GM18499 (cell line): ENCODE results near the gene GRWD1.

ENCODE experiments used
- ATAC-seq: cut with Tn5 transposase; IDR thresholded peaks from one replicate; pipeline ENCODE4 v1.9.1; 2021; ENCODE audit warnings: moderate number of reproducible peaks; ENCODE audit not compliant: insufficient read depth, unreplicated experiment

GRWD1 gene

GRCh38 chr19:48455171-48455907, 9.6 kb downstream of the GRWD1 start, which contains the start of gene KCNJ14:
Gene KCNJ14, plus strand, starts transcription at chr19:48455574. Its CDS starts 6,151 bp downstream, at chr19:48461725.
- ATAC-seq: no peak

DNA sequence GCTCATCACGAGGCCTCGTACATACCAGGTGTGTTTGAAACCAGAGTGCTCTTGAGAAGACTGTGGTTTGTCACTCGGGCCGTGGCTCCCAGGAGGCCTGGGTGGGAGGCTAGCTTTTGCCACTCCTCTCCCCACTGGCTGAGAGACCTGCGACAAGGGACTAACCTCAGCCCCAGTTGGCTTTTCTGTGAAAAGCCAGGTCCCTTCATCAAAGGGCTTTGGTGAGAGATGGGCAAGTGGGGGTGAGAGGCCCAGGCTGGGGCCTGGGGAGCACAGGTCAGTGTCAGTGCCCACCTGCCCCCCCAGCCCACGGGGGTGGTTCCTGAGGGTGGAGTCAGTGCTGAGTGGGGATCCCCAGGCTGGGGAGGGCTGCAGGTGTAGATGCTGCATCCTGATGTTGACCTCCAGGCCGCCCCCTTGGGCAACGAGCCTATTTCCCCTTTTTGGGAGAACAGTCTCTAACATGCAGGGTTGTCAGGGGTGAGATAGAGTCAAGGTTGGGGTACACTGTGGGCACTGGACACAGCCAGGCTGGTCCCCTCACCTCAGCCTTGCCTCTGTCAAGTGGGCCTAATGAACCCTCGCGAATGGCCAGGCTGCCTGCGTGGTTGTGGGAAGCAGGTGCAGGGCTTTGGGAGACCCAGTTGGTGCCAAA, 10.3 kb downstream of the GRWD1 start:
- ATAC-seq: no peak

- no peak for ATAC-seq
Observed at GRCh38 chr19:48456864-48457263, 11.1 kb downstream of the GRWD1 start.

DNA sequence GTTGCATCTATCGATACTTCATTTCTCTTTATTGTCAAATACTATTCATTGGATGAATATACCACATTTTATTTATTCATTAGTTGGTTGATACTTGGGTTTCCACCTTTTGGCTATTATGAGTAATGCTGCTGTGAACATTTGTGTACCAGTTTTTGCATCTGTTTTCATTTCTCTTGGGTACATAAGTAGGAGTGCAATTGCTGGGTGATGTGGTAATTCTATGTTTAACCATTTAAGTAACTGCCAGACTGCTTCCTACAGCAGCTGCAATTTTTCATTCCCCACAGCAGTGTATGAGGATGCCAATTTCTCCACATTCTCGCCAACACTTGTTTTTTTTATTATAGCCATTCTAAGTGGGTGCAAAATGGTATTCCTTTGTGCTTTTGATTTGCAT, 12.2 kb downstream of the GRWD1 start:
- ATAC-seq: no peak

DNA sequence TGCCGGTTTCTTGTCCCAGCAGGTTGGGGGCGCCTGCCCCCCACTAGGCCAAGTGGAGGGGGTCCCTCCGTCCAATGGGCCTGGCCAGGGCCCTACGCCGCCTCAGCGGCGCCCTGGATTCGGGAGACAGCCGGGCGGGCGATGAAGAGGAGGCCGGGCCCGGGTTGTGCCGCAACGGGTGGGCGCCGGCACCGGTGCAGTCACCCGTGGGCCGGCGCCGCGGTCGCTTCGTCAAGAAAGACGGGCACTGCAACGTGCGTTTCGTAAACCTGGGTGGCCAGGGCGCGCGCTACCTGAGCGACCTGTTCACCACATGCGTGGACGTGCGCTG, 15.8 kb downstream of the GRWD1 start:
- no peak for ATAC-seq

- no peak for ATAC-seq
Observed at GRCh38 chr19:48461982-48462655, 16.3 kb downstream of the GRWD1 start.

DNA sequence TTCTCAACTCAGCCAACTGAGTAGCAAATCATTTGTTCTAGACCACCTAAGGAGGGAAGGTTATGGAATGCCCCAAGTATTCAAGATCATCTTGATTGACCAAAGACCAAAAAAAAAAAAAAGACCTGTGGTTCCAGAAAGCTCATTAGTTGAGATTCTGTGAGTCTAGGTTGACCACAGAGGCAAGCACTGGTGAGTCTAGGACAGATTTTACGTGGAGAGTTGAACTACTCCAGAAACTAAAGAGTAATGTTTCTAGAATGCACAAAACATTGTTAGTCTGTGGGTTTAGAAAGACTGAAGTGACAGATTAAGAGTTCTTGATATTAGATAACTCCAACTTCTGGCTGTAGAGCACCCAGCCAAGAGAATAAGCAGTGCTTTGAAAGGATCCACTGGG, 19.4 kb downstream of the GRWD1 start:
- no peak for ATAC-seq

DNA sequence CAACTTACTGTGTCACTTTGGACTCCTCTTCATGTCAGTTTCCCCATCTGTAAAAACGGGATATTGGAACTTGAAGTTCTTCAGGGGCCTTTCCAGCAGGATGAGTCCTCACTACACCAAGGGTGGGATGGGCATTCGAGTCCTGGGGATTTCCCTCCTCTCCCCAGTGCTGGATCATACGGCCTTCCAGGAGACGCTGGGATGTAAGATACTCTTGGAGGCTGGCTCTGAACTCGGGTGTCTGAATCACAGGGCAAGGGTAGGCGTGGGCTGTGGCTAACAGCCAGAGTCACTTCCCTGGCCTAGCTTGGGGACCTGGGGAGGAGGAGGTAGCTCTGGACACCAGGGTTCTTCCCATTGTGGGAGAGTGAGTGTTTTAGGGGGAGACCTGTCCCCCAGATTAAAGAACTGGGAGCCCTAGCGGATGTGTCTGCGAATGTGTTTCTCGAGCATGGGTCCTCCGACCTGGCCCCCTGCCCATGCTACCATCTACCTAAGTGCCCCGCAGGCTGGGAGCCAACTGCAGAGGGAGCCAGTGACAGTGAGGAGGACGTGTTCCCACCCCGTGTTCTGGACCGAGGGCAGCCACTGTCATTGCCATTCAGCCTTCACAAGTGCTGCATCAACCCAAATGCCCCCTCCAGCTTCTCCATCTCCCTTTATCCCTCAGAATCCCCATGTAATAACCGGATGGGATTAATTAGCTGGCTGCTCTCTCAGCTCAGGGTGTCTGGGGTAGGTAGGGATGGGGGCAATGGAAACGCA, 21.0 kb downstream of the GRWD1 start:
- ATAC-seq: no peak

DNA sequence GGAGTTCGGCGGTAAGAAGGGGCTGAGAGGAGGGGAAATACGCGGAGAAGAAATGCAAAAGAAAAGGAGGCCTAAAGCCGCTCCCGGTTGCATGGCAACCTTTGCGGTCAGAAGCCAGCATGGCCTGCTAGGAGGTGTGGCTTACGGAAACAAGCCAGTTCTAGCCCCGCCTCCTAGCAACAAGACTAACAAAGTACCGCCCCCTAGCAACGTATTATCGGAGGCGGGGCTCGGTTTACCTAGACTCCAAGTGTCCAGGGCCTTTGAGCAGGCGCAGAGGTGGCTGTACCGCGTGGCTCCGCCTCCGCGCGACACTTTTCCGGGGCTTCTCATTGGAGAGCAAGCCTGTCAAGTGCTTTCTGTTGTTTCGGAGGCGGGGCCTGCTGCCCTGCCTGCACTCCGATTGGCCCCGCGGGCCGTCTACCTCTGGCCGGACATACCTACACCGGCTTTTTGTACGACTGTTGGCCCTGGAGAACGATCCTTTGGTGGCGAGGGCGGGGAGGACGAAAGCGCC, 23.0 kb downstream of the GRWD1 start:
- ATAC-seq: peak; percentile 88

DNA sequence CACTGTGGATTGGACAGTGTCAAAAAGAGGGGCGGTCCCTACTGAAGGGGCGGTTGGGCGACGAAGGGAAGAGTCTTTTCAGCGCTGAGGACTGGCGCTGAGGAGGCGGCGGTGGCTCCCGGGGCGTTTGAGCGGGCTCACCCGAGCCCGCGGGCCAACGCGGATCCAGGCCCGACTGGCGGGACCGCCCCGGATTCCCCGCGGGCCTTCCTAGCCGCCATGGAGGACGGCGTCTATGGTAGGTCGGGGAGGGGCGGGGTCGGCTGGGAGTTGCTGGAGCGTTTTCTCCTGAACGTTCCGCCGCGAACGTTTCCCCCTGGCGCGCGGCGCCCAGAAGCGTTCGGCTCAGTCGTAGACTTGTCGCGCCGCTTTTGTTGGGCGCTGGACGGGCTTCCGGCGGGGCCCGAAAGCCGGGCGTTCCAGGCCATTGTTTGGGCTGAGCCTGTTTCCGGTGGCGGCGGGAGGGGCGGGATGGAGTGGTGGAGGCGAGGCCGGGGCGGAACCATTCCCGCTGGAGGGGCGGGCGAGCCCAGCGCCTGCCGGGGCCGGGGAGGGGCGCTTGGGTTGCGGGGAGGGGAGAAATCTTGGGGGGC, 23.6 kb downstream of the GRWD1 start, which contains the start of gene CYTH2:
Gene CYTH2, plus strand, starts transcription at position 81 of the 593 bp plus-strand sequence. Its CDS starts 139 bp downstream, at position 220.
- ATAC-seq: no peak

DNA sequence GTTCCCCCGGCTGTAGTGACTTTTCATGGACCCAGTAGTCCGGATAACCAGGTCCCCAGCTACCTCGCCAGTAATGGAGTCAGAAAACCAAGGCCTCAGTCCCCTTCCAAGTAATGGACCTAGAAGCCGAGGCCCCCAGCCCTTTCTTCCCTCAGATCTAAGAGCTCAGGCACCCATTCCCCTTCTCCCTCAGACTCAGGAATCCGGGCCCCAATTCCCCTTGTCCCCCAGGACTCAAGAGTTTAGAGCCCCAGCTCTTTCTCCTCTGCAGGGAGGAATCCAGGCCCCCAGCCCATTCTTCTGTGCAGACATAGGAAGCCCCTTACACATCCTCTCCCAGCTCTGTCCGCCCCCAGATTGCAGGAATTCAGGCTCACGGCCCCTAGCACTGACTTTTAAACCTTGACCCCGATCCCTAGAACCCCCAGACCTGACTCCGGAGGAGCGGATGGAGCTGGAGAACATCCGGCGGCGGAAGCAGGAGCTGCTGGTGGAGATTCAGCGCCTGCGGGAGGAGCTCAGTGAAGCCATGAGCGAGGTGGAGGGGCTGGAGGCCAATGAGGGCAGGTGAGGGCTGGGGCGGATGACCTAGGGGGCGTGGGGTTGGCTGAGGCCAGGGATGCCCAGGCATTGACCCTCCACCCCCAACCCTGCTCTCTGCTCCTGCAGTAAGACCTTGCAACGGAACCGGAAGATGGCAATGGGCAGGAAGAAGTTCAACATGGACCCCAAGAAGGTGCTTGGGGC, 24.3 kb downstream of the GRWD1 start:
- no peak for ATAC-seq

- no peak for ATAC-seq
Observed at GRCh38 chr19:48470856-48471255, 25.1 kb downstream of the GRWD1 start.

GRCh38 chr19:48471836-48472235, 26.1 kb downstream of the GRWD1 start:
- ATAC-seq: no peak

DNA sequence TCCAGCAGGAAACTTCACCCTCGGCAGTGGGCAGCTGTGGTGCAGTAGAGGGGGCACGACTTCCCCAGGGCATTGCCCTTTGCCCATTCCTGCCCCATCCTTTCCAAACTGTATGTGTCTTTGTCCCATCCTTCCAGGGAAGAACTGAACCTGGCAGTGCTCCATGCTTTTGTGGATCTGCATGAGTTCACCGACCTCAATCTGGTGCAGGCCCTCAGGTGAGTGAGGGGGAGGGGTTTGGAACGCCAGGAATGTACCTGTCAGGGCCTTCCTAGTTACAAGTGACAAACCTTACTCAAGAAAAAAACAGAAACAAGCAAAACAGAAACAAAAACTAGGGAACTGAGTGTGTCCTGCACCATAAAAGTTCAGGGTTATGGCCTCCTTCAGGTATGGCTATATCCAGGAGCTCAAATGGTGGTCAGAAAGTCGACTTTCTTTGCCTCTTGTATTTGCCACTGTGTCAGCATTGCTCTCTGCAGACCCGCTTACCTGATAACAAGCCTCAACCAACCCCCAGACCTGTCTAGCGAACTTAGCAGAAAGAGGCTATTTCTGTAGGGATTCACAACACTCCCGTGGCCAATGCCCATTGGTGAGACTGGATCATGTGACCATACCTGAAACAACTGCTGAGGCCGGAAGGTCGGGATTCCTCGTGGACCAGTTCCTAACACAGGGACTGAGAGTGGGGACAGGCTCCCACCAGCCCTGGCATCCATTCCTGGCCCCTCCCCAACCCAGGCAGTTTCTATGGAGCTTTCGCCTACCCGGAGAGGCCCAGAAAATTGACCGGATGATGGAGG, 27.6 kb downstream of the GRWD1 start:
- no peak for ATAC-seq

DNA sequence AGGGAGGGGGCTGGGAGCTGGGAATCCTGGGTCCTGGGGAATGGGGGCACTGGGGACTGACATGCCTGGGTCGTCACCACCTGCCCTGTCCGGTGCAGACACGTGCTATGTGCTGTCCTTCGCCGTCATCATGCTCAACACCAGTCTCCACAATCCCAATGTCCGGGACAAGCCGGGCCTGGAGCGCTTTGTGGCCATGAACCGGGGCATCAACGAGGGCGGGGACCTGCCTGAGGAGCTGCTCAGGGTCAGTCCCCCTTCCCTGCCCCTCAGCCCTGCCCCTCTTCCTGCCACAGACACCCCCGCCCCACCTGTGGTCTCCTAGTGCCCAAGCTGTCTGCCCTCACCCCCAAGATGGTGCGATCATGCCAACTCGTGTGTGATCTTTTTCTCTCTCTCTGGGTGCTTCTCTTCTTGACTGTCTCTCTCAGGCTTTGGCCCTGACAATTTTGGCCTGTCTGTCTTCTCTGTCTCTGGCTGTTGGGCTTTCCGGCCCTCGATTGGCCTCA, 28.4 kb downstream of the GRWD1 start:
- no peak for ATAC-seq

DNA sequence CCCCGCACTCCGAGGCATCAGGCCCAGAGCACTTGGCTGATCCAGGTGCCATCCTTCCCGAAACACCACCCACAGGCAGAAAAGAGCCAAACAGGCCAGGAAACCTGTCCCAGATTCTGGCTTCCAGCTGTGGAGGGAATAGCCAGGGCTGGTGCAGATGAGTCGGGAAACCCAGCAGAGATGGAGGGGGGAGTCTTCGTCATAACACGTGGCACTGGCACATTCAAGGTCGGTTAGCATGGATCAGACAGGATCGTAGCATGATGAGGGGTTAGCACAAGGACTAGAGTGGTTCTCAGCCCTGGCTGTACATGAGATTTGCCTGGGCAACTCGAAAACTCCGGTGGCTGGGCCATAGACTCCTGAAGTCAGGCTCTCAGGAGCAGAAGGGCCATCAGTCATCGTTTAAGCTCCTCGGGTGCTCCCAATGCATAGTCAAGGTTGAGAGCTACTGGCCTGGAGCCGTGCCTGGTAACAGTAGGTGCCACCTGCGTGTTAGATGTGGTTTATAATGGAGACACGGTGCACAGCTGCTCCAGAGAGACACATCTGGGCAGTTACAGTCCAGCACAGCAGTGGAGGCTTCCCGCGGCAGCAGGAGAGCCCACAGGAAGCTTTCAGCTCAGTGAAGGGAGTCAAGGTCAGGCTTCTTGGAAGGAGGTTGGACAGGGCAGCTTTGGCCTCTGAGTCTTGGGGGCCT, 29.7 kb downstream of the GRWD1 start:
- no peak for ATAC-seq

DNA sequence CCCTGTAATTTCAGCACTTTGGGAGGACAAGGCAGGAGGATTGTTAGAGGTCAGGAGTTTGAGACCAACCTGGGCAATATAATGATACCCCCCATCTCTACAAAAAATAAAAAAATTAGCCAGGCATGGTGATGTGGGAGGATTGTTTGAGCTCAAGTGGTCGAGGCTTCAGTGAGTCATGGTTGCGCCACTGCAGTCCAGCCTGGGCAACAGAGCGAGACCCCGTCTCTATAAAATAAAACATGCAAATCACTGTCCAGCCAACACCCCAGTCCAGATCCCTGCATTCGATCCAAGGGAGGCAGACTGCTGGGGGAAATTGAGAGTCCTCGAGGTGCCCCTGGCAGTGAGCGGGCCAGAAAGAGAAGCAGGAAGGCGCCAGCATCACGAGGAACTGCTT, 30.4 kb downstream of the GRWD1 start:
- no peak for ATAC-seq
